Mesothelial cell of epicardium (in vitro differentiated cells): ENCODE results near the gene NBEAL1. TPM values are rescaled to one million over a fixed set of nuclear protein-coding genes. Genes with fewer than 3 reads are reported as not detected.
"Not testable (repeated sequence)": the region's sequence is repeated elsewhere in the genome, so short reads cannot be mapped to it uniquely, and the experiment has no call there.

Experiments
- DNase-seq, 2 experiments: peaks; one replicate each; pipeline ENCODE4 v3.0.0; 2021; ENCODE audit warnings: low spot score in 2 of 2; ENCODE audit not compliant: unreplicated experiment in 2 of 2
- H3K27ac Mint-ChIP-seq: 2 replicates; pipeline ENCODE4 v1.8.0; 2021; ENCODE audit warnings: mixed read lengths
- H3K27me3 Mint-ChIP-seq: 2 replicates; pipeline ENCODE4 v1.8.0; 2021; ENCODE audit warnings: low read depth, mixed read lengths
- H3K36me3 Mint-ChIP-seq: 2 replicates; pipeline ENCODE4 v1.8.0; 2021; ENCODE audit warnings: mixed read lengths
- H3K4me1 Mint-ChIP-seq: 2 replicates; pipeline ENCODE4 v1.8.0; 2021; ENCODE audit warnings: mixed read lengths
- H3K4me3 Mint-ChIP-seq: 2 replicates; pipeline ENCODE4 v1.8.0; 2021; ENCODE audit warnings: mild to moderate bottlenecking, moderate library complexity, mixed read lengths
- H3K9me3 Mint-ChIP-seq: 2 replicates; pipeline ENCODE4 v1.8.0; 2021; ENCODE audit warnings: mixed read lengths
- total RNA-seq: library from RNA; stranded (reverse); gene quantifications from 3 replicates; pipeline ENCODE4 v1.2.1, GENCODE V29; 2021
- TF ChIP-seq, protein P1 (sequence below): fragments of 200-600 bp; sonication (generic); IDR thresholded peaks from one replicate; pipeline ENCODE4 v1.5.0; 2021; ENCODE audit warnings: antibody characterized with exemption; ENCODE audit not compliant: unreplicated experiment

NBEAL1 gene
- total RNA-seq, 1 donor from 2014 or later = 36.6 TPM

DNA sequence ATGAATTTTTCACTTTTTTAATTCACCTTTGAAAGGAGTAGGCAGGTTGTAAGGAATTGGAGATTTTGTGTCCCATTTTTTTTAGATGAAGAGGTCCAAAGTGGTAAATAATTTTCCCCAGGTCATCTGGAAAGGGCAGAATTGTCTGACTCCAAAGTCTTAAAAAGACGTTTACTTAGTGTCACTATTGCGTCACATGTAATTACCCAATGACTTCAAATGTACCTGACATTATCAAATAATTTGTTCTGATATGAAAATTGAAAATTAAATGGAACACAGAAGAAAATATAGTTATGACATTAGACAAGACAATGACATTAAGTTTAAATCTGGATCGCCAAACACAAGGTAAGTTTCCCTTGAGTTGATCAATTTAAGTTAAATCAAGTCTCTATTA lies 24.2 kb upstream of the NBEAL1 start:
- H3K9me3 Mint-ChIP-seq = peaks cover 6% of the 10 kb centered on the region
- H3K4me1 Mint-ChIP-seq = peaks cover 2% of the 10 kb centered on the region
- H3K27me3 Mint-ChIP-seq = no peaks in the 10 kb centered on the region
- no peak overlapping the region for H3K27ac Mint-ChIP-seq
- DNase-seq = no peak
- H3K4me3 Mint-ChIP-seq = no peak overlapping the region
- H3K36me3 Mint-ChIP-seq = no peaks in the 10 kb centered on the region
- TF ChIP-seq, protein P1, sequence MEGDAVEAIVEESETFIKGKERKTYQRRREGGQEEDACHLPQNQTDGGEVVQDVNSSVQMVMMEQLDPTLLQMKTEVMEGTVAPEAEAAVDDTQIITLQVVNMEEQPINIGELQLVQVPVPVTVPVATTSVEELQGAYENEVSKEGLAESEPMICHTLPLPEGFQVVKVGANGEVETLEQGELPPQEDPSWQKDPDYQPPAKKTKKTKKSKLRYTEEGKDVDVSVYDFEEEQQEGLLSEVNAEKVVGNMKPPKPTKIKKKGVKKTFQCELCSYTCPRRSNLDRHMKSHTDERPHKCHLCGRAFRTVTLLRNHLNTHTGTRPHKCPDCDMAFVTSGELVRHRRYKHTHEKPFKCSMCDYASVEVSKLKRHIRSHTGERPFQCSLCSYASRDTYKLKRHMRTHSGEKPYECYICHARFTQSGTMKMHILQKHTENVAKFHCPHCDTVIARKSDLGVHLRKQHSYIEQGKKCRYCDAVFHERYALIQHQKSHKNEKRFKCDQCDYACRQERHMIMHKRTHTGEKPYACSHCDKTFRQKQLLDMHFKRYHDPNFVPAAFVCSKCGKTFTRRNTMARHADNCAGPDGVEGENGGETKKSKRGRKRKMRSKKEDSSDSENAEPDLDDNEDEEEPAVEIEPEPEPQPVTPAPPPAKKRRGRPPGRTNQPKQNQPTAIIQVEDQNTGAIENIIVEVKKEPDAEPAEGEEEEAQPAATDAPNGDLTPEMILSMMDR = no peak

DNA sequence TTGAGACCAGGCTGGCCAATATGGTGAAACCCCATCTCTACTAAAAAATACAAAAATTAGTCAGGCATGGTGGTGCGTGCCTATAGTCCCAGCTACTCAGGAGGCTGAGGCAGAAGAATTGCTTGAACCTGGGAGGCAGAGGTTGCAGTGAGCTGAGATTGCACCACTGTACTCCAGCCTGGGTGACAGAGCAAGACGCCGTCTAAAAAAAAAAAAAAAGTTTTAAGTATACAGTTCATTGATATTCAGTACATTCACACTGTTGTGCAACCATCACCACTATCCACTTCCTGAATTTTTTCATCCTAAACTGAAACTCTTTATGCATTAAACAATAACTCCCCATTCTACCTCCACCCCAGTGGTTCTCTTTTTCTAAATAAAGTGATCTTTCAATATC lies 17.6 kb upstream of the NBEAL1 start:
- H3K4me1 Mint-ChIP-seq, H3K27me3 Mint-ChIP-seq, H3K4me3 Mint-ChIP-seq, H3K36me3 Mint-ChIP-seq, H3K27ac Mint-ChIP-seq, H3K9me3 Mint-ChIP-seq, DNase-seq: not testable (repeated sequence)

DNA sequence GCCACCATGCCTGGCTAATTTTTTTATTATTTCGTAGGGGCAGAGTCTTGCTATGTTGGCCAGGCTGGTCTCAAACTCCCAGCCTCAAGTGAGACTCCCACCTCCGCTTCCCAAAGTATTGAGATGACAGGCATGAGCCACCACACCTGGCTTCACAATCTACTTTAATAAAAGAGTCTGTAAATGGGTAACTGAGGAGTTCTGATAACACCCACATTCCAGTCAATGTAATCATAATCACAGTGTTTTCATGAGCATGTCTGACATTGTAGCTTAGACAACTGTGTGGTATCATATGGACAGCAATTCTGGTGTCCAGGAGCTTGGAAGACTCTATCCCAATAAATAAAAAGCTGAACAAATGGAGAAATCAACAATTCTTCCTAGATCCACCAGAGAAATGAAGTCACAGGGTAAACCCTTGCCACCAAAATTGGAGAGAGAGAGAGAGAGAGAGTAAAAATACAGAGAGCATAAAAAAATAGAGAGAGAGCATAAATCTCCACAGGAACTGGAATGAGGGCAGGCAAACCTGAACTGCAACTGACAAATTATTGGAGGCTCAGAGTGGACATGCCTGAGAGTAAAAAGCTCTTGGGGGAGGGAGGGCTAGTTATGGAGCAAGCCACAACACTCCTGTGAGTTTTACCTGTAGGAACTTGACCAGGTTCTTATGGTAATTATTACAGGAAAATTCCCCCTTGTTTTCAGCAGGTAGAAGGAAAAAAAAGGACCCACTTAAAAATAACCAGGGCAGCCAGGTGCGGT lies 12.4 kb upstream of the NBEAL1 start:
- Mint-ChIP-seq H3K27ac (peak overlapping the region; percentile 86), H3K4me1 (peaks cover 11% of the 10 kb centered on the region), H3K27me3 (no peaks in the 10 kb centered on the region), H3K9me3 (no peaks in the 10 kb centered on the region), H3K36me3 (no peaks in the 10 kb centered on the region), H3K4me3 (no peak overlapping the region)
- no peak for DNase-seq
- TF ChIP-seq, protein P1 = no peak

DNA sequence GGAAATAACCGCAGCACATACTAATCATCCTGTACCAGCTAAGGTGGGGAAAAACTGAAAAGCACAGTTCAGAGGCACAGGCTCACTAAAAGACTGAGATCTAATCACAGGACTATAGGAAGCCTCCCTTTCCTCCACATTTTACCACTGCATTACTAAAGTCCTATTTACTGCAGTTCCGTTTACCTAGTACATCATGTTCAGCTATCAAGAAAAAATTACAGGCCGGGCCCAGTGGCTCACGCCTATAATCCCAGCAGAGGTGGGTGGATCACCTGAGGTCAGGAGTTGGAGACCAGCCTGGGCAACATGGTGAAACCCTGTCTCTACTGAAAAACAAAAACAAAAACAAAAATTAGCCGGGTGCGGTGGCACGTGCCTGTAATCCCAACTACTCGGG lies 11.0 kb upstream of the NBEAL1 start:
- no peak for DNase-seq
- H3K4me1 Mint-ChIP-seq = peaks cover 11% of the 10 kb centered on the region
- no peak overlapping the region for H3K4me3 Mint-ChIP-seq
- H3K27ac Mint-ChIP-seq = no peak overlapping the region
- H3K36me3 Mint-ChIP-seq = no peaks in the 10 kb centered on the region
- peaks cover 2% of the 10 kb centered on the region for H3K9me3 Mint-ChIP-seq
- no peaks in the 10 kb centered on the region for H3K27me3 Mint-ChIP-seq
- TF ChIP-seq, protein P1 = no peak

DNA sequence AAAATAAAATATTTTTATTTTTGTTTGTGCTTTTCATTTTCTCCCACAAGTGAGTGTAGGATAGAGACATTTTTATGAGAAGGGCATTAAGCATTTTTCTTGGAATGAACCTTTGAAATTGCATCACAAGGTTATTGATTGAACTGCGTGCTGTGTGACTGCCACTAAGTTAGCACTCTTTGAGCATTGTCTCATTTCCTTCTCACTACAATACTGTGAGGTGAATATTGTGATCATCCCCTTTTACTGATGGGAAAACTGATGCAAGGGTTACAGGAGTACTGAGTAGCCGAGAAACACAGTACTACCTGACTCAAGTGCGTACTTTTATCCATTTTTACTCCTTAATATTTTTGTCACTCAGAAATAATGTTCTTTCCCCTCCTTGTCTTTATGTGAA lies 2.0 kb downstream of the NBEAL1 start:
- no peaks in the 10 kb centered on the region for H3K9me3 Mint-ChIP-seq
- TF ChIP-seq, protein P1 = no peak
- no peaks in the 10 kb centered on the region for H3K36me3 Mint-ChIP-seq
- H3K27ac Mint-ChIP-seq = peak overlapping the region; percentile 74
- DNase-seq = no peak
- peak overlapping the region; percentile 43 for H3K4me3 Mint-ChIP-seq
- H3K4me1 Mint-ChIP-seq = peaks cover 37% of the 10 kb centered on the region
- H3K27me3 Mint-ChIP-seq = peaks cover under 1% of the 10 kb centered on the region

DNA sequence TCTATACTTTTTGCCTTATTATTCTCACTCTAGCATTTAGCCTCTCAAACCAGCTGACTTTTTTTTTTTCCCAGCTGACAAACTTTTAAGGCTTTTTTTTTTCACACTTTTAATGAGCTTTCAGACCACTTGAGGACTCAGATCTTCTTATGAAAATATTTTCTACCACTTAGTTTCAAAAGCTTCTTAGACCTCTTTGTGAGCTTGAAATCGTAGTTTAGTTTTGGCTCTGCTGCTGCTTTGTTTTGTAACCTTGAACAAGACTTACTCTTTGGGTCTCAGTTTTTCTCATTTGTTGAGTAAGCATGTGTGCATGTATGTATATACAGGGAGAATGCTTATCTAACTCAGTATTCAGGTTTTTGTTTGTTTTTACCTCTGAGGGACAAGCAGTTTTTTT lies 3.5 kb downstream of the NBEAL1 start:
- no peak for DNase-seq
- peak overlapping the region; percentile 70 for H3K27ac Mint-ChIP-seq
- no peaks in the 10 kb centered on the region for H3K27me3 Mint-ChIP-seq
- H3K4me1 Mint-ChIP-seq = peaks cover 42% of the 10 kb centered on the region
- peak overlapping the region; percentile 62 for H3K4me3 Mint-ChIP-seq
- H3K36me3 Mint-ChIP-seq = no peaks in the 10 kb centered on the region
- TF ChIP-seq, protein P1 = no peak
- H3K9me3 Mint-ChIP-seq = no peaks in the 10 kb centered on the region
